HG02610 (cell line): Measurements from ENCODE around the gene CSF1.

Source experiments
- ATAC-seq: cut with Tn5 transposase; IDR thresholded peaks from one replicate; pipeline ENCODE4 v1.9.1; 2021; ENCODE audit warnings: mild to moderate bottlenecking, moderate library complexity; ENCODE audit not compliant: unreplicated experiment

Gene CSF1

DNA sequence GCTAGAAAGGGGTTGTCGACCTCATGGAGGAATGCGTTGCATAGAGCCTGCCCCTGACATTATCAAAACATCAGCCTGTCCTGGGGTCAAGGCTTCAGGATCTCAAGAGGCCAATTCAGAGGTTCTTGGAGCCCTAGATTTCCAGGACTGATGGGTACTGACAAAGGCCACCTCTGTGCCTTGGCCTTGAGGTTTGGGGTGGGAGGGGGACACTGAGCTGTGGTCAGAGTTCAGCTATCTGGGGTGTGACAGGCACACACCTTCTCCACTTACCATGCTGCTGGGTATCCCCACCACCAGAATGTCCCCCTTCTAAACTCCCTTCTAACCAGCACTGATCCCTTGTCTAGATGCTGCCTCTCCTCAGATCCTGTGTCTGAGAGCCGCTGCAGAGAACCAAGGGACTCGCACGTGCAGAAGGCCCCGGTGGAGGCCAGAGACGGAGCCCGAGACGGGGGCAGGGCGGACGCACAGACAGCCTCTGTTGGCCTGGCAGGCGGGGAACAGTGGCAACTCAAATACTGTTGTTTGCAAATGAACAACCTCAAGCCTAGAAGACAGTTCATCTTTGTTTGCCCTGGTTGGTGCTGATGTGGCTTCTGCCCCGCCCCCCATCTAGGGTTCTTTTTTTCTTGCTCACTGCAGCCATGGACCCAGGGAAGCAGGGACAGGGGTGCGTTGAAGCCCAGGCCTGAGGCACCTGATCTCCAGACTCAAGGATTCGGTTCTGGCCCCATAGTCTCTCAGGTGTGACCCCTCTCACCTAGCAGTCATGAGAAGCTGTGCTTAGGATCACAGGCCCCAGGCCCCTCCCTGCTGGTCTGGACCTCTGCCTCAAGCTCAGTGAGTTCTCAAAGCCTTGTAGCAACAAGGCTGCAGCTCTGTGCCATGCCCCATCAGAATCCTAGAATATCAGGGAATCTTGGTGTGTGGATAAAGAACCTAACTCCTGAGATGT is 28.1 kb upstream of the CSF1 start:
- no peak for ATAC-seq

DNA sequence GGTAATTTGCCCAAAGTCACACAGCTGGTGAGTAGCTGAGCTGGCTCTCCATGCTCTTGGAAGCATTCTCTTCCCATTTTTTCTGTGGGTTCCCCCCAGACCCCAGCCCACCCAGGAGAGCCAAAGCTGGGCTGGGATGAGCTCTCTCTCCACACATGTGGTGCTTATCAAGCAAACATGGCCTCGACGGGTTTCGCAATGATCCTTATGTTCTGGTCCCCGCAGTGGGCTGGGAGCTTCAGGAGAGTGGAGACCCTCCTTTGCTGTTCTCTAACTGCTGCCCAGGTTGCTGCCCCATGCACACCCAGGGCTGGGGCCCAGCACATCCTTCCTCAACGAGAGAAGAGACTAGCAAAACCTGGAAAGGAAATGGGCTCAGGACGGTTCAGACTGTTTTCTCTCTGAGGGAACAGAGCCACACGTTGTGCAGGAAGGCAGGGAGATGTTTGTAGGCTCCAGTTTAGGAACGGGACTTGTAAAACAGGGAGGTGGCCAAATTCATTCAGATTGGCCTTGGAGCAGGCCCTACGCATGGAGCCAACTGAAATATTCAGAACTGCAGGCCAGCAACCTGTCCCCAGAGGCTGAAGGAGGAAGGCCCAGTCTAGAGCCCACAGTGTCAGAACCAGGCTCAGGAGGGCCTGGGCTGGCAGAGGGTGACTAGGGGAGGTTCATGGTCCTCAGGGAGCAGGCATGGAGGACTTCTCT is 27.2 kb upstream of the CSF1 start:
- no peak for ATAC-seq

DNA sequence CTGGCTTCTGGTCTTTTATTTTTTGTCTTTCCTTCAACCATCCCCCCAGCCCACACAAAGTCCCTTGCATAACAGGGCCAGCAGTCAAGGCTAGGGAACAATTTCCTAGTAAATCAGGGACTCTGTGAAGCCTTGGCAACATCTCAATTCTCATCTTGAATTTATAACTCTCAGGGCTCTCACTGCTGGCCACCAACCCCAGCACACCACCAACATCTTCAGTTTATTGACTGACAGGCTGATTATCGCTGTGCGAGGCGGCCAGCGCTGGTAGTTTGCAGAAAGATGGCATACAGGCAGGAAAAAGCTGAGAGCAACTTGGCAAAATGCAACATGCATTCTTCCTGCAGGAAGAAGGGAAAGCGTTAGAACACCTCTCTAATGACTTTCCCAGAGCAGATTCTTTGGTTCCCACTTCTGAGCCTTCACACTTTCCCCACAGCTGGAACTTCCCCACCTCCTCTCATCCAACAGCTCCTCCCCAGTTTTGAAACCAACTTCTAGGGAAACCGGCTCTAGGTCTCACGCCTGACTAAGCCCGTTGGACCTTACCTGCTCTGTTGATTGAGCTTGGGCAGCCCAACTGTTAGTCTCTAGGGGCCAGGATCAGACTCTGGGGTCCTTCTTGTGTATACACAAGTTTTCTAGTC is 26.3 kb upstream of the CSF1 start:
- no peak for ATAC-seq

DNA sequence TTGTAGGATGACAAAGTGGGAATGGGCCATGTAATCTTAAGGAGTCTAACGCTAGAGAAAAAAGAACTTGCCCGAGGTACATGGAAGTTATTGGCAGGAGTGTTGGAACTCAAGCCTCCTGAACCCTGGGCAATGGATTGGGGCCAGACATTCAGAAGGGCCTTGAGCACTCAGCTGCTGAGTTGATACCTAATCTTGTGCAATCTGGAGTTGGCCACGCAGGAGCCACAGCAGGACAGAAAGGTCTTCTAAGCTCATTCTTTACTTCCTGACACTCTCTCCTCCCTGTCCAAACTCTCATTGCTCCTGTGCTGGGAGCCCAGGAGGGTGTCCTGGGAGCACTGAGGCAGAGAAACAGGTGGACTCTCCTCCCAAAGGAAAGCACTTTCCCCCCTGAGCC is 25.1 kb upstream of the CSF1 start:
- no peak for ATAC-seq

DNA sequence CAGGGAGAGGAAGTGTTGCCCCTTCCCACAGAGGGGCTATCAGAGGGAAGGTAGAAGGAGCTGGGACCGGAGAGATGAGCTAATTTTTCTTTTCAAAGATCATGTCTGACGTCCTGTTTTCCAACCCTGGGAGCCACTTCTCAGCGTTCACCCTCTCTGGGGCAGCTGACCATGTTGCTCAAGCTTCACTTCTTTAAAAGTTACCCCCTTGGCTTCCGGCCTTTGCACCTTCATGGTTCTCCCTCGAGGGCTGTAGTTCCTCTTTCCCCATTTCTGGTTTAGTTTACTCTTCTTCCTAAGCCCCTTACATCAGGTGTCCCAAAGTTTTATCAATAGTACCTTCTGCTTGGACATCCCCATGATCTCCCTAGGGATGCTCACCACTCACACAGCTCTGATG is 23.8 kb upstream of the CSF1 start:
- ATAC-seq, result no peak

DNA sequence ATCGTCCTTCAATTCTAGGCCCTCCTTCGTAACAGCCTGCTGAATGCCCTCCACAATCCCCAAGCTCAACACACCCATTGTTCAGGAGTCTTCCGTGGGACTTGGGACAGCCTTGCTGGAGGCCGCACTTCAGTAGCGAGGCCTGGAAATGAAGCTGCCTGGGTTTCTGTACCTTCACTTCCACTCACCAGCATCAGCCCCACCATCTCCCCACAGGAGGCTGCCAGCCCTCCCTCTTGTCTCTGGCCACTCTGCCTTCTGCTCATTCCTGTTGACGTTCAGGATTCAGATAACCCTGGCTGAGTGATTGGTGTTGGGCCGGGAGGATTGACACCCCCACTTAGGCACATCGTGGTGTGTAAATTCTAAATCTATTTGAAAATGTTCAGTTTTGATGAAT is 23.4 kb upstream of the CSF1 start:
- ATAC-seq, result no peak

DNA sequence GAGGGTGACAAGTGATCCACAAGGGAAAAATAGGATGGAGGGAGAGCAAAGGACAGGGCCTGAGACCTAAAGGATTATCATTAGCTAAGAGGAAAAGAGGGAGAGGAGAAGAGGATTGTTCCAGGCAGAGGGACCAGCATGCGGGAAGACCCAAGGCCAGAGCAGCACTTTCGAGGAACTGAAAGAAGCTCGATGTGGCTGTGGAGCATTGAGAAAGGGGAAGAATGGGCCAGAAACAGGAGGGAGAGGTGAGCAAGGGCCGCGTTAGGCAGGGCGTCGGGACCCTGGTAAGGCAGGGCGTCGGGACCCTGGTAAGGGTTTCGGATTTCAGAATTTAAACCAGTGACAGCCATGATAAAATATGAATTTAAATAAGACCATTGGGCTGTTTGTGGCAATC is 22.8 kb upstream of the CSF1 start:
- no peak for ATAC-seq

DNA sequence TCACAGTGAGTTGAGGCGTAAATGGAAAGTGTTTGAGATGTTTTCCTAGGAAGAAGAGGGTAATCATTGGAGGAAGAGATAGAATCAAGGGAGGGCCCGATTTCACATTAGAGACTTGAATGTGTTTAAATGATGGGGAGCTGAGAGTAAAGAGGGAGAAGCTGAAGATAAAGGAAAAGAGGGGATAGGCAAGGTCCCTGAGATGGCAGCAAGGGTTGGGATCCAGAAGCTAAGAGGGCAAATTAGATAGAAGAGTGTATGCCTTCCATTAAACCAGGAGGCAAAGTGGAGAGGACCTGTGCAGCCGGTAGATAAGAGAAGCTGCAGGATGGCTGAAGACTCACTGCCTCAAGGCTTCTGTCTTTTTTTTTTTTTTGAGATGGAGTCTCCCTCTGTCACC is 21.6 kb upstream of the CSF1 start:
- ATAC-seq, result no peak

DNA sequence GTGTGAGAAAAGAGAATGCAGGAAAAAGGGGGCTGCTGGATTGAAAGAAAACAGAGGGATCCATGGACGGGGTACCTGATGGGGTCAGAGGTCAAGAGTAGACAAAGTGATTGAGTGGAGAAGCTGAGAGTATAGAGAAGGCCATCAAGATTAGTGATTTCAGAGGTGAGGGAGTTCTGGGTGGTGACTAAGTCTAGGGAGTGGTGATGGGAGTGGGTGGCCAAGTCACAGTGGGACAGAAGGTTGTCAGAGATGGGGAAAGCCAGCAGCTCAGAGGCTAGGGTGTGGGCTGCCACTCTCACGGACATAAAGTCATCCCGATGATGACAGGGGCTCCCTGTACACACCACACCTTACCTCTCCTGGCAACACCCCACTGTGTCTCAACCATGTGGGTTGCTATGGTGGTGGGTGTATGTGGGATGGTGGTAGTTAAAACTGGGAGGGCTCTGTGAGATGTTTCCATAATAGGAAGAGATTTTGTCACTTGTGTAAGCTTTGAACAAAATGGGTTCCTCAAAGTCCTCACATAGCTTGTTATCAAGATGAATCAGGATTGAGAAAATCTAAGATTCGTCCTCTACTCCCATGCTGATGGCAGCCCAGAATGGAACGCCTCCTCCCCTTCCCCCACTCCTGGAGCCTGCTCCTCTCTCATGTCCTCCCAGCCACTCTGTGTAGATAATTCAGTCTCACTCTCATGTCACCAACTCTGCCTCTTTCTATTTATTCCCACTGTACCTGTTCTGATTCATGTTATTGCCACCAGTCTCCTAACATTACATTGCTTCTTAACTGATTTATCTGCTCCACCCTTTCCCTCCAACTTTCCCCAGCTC is 20.3 kb upstream of the CSF1 start:
- ATAC-seq, result peak; percentile 54

DNA sequence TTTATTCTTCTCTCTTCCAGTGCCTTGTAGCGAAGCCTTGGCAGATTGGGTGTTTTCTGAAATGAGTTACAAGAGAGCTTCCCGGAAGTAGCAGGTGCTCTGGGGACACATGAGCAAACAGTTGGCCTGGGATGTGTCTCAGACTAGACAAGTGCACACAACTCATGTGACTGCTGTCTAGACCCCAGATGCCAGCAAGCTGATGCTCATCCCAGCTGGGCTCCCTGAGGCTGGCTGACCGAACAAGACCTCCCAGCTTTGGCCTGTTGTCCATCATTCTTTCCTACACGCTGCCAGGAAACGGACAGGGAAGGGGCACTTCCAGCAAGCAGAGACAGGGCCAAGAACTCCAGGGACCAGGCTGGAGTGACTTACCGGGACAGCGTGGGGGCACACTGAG is 18.7 kb upstream of the CSF1 start:
- ATAC-seq, result no peak

DNA sequence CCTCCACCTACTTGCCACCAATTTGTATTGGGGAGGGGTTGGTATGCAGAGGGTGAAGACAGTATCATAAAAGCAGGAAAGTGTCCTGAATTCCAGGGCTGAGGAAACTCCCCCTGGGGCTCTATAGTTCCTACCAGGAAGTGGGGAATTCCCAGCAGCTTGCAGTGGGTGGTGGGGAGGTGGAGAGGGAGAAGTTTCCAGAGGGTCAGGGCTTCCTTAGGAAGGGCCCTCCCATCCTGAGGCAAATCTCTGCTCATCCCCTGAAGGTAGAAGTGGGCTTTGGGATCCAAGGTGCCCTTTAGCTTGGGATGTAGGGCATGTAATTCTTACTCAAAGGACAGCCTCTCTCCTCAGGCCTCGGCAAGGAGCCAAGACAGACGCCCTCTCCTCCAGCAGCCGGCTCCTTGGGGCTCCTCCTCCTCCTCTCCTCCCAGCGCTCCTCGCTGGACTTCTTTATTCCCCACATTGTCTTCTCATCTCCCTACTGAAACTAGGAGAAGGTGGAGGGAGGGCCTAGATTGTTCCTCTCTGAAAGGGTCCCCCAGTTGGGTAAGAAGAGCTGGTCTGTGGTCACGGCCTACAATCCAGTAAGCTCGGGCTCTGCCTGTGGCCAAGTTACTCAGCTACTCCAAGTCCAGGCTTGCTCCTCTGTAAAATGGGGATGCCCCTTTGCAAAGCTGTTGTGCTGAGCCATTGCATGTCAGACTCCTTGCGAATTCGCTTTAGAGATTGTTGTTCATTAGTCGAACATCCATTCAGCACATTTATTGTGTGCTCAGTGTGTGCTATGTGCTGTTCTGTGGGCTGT is 17.9 kb upstream of the CSF1 start:
- no peak for ATAC-seq

DNA sequence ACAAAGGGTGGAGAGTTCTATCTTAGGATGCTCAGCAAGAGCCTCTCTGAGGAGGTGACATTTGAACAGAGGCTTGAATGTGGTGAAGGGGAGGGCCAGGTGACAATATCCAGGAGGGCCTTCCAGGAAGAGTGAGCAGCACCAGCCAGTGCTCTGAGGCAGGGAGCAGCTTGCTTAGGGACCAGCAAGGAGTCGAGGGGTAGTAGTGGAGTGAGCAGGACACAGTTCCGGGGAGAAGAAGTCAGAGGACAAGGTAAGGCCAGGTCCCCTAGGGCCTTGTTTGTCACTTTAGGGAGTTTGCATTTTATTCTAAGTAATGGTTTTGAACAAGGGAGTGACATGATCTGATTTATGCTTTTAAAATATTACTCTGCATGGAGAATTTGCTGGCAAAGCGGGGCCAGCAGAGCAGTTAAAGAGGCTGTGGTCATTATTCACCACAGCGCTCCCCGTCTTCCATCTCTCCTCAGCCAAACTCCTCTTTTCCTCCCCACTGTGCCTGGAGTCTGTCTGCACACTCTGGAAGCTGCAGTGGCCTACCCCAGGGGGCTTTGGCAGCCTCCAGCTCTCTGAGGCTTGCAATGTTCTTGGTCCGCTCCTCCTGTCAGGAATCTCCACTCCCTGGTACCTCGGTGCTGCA is 17.0 kb upstream of the CSF1 start:
- ATAC-seq, result no peak

DNA sequence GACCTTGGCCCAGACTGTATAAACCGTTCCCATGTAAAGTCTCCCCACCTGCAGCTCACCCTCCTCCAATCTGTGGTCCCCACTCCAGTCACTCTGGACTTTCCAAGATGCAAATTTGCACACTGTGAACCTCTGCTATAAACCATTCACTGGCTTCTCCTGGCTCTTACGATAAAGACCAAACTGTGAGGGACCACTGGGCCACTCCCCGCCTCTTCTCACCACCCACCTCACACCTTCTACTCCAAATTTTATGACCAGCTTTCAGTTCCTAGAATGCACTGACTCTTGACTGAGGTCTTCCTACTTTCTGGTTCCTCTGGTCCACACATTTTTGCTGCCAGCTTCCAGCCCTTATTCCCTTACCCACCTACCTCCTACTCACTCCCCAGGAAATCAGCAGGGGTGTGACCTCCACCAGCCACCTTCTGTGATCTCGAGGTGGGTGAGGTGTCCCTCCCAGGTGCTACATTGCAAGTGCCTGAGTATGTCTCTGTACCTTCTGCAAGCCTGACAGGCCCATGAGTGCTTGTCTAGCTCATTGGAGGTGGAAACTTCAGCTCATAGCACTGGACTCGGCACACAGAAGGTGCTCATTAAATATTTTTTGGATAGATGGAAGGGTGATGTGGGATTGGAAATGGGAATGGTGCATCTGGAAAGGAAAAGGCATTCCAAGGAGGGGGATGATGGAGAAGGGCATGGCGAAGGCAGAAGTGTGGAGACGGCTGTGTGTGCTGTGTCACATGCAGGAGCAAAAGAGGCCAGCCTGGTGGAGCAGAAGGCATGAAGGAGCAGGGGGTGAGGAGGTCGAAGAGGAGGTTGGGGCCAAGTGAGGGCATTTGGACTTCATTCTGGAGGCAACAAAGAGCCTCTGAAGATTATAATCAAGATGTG is 15.6 kb upstream of the CSF1 start:
- peak; percentile 56 for ATAC-seq

DNA sequence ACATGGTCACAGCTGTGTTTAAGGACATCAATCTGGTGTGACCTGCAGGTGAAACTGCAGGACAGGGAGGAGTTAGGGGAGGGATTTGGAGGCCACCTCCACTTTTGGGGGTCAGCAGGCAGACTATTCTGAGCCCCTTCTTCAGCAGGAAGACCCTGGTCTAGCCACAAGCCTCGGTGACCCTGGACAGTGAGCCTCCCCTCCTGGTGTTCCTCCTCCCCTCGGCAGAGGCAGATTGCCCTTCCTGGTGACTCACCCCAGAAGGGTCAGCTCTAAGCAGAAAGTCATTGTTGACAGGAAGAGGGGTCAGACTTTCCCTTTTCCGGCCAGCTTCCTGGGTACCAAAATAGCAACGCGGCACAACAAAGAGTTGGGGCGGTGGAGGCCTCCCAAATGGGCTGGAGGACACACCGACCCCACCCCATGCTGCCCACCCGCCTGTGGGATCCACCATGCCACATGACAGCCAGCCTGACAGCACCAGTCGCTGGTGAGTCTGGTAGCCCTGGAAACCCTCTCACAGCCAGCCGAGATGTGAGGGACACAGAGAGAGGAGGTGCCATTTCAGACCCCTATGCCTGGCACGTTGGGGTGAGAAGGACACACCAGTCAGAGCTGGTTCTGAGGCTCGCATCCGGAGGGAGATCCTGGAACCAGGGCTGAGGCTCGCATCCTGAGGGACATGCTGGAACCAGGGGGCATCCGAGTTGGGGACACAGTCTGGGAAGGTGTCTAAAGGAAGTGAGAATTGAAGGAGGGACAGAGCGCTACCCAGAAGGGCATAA is 14.7 kb upstream of the CSF1 start:
- ATAC-seq, result no peak

DNA sequence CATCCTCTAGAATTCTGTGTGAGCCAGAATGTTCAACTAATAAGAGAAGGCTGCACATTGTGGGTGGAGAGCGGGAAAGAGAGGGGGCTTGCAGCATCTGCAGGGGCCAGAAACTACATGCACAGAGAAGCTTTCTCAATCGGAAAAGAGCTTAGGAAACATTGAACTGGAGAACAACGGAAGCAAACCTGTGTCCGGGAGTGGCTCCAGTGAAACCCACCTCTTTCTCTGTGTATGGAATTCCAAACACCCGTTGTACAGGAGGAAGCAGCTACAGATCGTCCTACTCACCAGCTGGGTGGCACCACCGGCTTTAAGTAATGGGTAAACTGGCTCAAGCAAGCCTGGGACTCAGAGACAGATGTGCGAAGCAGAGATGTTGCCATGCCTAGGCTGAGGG is 14.0 kb upstream of the CSF1 start:
- no peak for ATAC-seq

DNA sequence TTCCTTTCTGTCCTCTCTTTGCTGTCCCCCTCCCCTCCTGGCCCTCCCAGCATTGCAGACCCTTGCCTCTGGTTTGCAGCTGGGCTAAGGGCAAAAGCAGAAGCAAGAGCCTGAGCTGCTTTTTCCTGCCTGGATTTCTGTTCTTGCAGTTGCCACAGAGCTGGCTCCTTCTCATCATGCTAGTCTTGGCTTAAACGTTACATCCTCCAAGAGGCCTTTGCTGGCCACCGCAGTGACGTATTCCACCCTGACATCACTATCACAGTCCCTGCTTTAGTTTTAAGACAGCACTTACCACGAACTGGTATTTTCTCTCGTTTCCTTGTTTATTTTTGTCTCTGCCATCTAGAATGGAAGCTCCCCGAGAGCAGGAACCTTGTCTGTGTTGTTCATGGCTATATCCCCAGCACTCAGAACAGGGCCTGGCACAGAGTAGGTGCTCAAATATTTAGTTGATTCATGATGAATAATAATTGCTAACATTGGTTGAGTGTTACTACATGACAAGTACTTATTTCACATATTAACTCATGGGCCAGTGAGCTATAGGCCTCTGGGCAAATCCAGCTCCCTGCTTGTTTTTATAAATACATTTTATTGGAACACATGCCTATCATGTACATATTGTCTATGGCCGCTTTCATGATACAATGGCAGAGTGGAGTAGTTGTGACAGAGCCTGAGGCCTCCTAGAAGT is 13.2 kb upstream of the CSF1 start:
- no peak for ATAC-seq

DNA sequence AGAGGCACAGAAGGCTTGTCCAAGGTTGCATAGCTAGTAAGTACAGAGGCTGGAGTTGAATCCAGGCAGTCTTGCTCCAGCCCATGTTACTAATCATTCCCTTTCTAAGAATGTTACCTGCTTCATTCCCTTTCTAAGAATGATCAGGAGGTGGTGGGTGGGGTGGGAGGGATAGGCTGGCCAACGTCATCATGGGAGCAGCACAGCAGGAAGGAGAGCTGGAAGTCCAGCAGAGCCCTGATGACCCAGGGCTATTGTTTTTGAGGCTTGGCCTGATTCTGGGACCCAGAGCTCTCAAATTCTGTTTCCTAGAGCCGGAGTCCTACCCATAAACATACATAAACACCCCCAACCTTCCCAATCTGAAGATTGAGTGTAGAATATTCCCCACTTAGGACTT is 11.8 kb upstream of the CSF1 start:
- ATAC-seq, result no peak
